GM18517 (cell line): Measurements from ENCODE around the gene NEK11.
"Not testable (repeated sequence)": the region's sequence is repeated elsewhere in the genome, so short reads cannot be mapped to it uniquely, and the experiment has no call there.

Experiments
- ATAC-seq: cut with Tn5 transposase; IDR thresholded peaks from one replicate; pipeline ENCODE4 v1.9.1; 2021; ENCODE audit warnings: mild to moderate bottlenecking, moderate library complexity; ENCODE audit not compliant: unreplicated experiment

Gene NEK11

DNA sequence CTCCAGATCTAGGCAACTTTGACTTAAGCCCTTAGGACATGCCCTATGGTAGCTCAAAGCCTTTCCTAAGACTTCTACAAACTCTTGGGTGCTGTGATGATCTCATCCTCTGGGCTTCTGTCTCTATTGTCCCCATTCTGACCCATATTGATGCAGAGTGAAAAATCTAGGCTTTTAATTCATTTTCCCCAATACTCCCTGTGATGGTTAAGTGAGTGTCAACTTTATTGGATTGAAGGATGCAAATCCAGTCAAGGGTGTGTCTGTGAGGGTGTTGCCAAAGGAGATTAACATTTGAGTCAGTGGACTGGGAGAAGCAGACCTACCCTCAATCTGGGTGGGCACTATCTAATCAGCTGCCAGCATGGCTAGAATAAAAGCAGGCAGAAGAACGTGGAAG is 257.6 kb downstream of the NEK11 start:
- ATAC-seq = no peak

GRCh38 chr3:131285456-131285855 is 258.8 kb downstream of the NEK11 start:
- ATAC-seq = no peak

DNA sequence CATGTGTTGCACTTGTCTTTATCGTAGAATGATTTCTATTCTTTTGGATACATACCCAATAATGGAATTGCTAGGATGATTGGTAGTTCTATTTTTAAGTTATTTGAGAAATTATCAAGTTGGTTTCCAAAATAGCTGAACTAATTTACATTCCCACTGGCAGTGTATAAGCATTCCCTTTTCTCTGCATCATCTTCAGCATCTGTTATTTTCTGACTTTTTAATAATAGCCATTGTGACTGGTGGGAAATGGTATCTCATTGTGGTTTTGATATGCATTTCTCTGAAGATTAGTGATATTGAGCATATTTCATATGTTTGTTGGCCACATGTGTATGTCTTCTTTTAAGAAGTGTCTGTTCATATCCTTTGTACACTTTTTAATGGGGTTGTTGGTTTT is 273.2 kb downstream of the NEK11 start:
- no peak for ATAC-seq

GRCh38 chr3:131303848-131304247 is 277.2 kb downstream of the NEK11 start:
- no peak for ATAC-seq

DNA sequence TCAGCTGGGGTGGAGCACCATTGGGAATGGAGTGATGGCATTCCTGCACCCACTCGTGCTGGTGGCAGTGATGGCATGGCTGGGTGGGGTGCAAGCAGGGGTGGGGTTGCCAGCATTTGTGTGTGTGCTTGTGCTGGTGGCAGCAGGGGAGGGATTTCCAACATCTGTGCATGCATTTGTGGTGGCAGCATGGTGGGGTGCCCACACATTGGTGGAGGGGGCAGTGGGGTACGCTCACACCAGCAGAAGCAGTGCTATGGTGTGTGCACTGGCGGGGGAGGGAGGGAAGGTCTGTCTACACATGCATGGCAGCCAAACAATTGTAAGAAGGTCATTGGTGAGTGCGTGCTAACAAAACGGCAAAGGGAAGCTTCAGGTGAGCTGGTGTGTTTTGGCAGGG is 278.2 kb downstream of the NEK11 start:
- no peak for ATAC-seq

GRCh38 chr3:131306242-131306641 is 279.6 kb downstream of the NEK11 start:
- no peak for ATAC-seq

DNA sequence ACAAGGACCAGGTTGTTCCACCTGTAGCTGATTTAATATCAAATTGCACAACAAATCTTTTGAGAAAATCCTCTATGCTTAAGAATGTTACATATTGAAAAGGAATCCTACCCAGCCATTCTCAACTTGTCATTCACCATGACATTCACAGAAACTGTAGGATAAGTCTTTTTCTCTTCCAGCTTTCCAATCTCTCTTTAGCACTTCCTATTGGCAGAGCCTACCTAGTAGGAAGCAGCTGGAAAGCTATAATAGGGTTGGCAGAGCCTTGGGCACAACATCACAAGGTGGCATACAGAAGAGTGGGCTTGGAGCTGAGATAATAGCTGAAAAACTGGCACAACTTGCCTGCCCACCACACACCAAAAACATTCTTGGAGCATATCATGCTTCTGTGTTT is 287.6 kb downstream of the NEK11 start:
- ATAC-seq = no peak

DNA sequence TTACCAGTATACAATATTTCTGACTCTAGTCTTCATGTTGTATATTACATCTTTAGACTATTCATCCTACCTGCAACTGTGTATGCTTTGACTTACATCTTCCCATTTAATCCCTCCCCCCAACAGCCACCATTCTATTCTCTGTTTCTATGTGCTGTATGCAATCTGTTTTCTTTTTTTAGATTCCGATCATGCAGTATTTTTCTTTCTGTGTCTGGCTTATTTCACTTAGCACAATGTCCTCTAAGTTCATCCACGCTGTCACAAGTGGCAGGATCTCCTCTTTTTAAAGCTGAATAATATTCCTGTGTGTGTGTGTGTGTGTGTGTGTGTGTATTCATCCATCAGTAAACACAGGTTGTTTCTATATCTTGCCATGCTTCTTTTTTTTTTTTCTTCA is 288.5 kb downstream of the NEK11 start:
- ATAC-seq = no peak

DNA sequence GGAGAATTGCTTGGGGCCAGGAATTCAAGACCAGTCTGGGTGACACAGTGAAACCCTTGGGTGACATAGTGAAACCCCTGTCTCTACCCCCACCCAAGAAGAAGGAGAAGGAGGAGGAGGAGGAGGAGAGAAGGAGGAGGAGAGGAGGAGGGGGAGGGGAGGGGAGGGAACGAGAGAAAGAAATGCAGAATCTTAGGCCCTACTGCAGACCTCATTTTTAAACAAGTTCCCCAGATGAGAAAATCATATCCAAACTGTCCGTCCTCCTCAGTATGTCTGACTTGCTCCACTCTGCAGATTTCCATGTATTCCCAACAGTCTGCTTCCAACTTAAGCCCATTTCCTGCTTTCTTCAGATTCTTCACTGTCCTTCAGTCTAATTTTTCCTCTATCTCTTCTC is 291.0 kb downstream of the NEK11 start:
- no peak for ATAC-seq

GRCh38 chr3:131323014-131323413 is 296.3 kb downstream of the NEK11 start:
- no peak for ATAC-seq

GRCh38 chr3:131323792-131324191 is 297.1 kb downstream of the NEK11 start:
- no peak for ATAC-seq

- no peak for ATAC-seq
These were observed 298.2 kb downstream of the NEK11 start for GRCh38 chr3:131324923-131325322.

DNA sequence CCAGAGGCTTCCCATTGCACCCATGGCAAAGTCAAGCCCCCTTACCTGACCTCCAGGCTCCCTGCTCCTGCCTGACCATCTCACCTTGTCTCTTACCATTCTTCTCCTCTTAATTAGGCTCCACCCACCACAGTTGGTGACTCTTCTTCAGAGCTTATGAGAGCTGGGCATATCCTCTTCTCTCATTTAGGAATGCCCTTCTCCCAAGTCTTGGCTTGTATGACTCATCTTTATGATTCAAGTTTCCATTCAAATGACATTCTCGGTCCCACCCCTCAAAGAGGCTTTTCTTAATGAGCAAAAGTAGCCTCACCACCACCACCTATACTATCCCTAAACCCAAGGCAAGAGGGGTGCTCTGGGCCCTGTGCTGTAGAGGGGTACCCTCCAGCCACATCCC is 299.6 kb downstream of the NEK11 start:
- ATAC-seq = no peak

DNA sequence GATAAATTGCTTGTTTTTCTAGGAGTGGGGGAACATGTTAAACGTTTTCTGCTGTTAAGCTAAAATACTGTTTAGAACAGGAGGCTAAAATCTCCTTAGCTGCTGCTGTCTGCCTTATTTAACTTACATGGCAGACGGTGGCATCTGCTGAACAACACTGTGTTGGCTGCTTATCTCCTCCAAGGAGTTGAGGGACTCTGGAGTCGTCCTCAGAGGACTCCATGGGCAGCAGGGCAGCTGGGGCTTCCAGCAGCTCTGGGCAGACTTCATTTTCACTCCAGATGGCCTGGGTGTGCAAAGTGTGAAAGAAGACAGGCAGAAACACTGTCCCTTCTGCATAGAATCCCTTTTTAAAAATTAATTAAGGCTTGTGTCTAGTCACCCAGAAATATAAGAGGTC is 302.0 kb downstream of the NEK11 start:
- ATAC-seq = no peak

DNA sequence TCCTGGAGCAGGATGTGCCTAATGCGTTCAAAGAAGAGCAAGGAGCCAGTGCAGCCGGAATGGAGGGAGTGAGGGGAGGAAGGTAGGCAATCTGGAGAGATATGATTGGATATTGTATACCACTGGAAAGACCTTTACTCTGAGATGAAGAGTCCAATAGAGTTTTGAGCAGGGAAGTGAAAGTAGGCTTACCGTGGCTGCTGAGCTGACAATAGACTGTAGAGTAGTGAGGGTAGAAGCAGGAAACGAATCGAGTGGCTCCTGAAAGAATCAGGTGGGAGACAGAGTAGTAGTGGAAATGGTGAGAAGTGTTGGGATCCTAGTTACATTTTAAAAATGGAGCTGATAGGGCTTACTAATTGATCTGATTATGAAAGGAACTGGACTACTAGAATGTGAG is 303.1 kb downstream of the NEK11 start:
- ATAC-seq = no peak

DNA sequence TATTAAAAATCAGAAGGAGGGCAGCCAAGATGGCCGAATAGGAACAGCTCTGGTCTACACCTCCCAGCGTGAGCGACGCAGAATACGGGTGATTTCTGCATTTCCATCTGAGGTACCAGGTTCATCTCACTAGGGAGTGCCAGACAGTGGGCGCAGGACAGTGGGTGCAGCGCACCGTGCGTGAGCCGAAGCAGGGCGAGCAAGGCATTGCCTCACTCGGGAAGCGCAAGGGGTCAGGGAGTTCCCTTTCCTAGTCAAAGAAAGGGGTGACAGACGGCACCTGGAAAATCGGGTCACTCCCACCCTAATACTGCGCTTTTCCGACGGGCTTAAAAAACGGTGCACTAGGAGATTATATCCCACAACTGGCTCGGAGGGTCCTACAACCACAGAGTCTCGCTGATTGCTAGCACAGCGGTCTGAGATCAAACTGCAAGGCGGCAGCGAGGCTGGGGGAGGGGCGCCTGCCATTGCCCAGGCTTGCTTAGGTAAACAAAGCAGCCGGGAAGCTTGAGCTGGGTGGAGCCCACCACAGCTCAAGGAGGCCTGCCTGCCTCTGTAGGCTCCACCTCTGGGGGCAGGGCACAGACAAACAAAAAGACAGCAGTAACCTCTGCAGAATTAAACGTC is 304.9 kb downstream of the NEK11 start:
- not testable (repeated sequence) for ATAC-seq

GRCh38 chr3:131338948-131339640 is 312.4 kb downstream of the NEK11 start:
- ATAC-seq = no peak

DNA sequence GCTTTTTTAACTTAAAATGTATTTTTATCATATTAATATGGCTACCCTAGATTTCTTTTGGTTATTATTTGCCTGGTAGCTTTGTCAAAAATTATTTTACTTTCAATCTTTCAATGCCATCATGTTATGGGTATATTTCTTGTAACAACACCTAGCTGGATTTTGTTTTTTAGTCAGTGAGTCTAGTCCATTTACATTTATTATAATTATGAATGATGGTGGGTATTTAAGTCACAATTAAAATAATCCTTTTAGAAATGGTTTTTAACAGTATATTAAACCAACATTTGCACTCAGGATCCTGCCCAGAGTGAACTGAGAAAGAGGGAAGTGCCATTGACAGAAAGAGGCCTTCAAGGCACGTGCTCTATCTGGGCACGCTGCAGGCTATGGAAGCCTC is 315.1 kb downstream of the NEK11 start:
- ATAC-seq = no peak

GRCh38 chr3:131348911-131349310 is 322.2 kb downstream of the NEK11 start:
- ATAC-seq = no peak

- no peak for ATAC-seq
These were observed 322.8 kb downstream of the NEK11 start for GRCh38 chr3:131349454-131349853.

GRCh38 chr3:131349946-131350347 is 323.3 kb downstream of the NEK11 start:
- no peak for ATAC-seq

GRCh38 chr3:131350506-131350905 is 323.8 kb downstream of the NEK11 start:
- ATAC-seq = no peak
